ENCODE data around the gene HBQ1. TPM values are rescaled to one million over a fixed set of nuclear protein-coding genes. Genes with fewer than 3 reads are reported as not detected.
"Not testable (repeated sequence)": the region's sequence is repeated elsewhere in the genome, so short reads cannot be mapped to it uniquely, and the experiment has no call there.

Gene HBQ1
- total RNA-seq, 4 donors from 2014 or later: not detected

- Histone ChIP-seq H3K4me3 (no peak overlapping the region), H3K9me3 (no peaks in the 10 kb centered on the region), H3K27ac (no peak overlapping the region), H3K27me3 (peaks cover 79% of the 10 kb centered on the region), H3K4me1 (peaks cover 0 to 12% (median 9%) of the 10 kb centered on the region in 4 donors), H3K36me3 (no peaks in the 10 kb centered on the region)
- 17 to 22% methylated on average over 3 to 8 of the region's 8 CpGs for WGBS, 2 donors (ENCODE audit: low coverage in 1 of 2)
- TF ChIP-seq POLR2AphosphoS5 (IDR thresholded peaks at IDR 0.05): no peak
- no peak for TF ChIP-seq POLR2A (IDR thresholded peaks at IDR 0.05)
- TF ChIP-seq EP300 (IDR thresholded peaks at IDR 0.05; ENCODE audit: low read depth): no peak
- TF ChIP-seq, protein P1, sequence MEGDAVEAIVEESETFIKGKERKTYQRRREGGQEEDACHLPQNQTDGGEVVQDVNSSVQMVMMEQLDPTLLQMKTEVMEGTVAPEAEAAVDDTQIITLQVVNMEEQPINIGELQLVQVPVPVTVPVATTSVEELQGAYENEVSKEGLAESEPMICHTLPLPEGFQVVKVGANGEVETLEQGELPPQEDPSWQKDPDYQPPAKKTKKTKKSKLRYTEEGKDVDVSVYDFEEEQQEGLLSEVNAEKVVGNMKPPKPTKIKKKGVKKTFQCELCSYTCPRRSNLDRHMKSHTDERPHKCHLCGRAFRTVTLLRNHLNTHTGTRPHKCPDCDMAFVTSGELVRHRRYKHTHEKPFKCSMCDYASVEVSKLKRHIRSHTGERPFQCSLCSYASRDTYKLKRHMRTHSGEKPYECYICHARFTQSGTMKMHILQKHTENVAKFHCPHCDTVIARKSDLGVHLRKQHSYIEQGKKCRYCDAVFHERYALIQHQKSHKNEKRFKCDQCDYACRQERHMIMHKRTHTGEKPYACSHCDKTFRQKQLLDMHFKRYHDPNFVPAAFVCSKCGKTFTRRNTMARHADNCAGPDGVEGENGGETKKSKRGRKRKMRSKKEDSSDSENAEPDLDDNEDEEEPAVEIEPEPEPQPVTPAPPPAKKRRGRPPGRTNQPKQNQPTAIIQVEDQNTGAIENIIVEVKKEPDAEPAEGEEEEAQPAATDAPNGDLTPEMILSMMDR (IDR thresholded peaks at IDR 0.05): no peak
- DNase-seq: no peak
- in situ Hi-C loops (cut with MboI; ENCODE audit: low pct_ligation_motif_present in 1 of 4, low pct_unique_long_range_greater_than_20kb in 1 of 4, low sequenced_read_pairs in 3 of 4) (no loop called here), intact Hi-C loops (cut with DNase I; ENCODE audit: low total_unique reads) (loop anchor here (1.0 kb wide), 1 partner anchor 30 kb away; no protein-coding TSS in a partner anchor)
Measured at GRCh38 chr16:175011-175949, 5.0 kb upstream of the HBQ1 start.

DNA sequence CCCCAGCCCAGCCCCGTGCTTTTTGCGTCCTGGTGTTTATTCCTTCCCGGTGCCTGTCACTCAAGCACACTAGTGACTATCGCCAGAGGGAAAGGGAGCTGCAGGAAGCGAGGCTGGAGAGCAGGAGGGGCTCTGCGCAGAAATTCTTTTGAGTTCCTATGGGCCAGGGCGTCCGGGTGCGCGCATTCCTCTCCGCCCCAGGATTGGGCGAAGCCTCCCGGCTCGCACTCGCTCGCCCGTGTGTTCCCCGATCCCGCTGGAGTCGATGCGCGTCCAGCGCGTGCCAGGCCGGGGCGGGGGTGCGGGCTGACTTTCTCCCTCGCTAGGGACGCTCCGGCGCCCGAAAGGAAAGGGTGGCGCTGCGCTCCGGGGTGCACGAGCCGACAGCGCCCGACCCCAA is 4.3 kb upstream of the HBQ1 start:
- intact Hi-C loops (cut with DNase I; ENCODE audit: low total_unique reads); H3K27ac ChIP-seq; DNase-seq; in situ Hi-C loops (cut with MboI; ENCODE audit: low pct_ligation_motif_present in 1 of 4, low pct_unique_long_range_greater_than_20kb in 1 of 4, low sequenced_read_pairs in 3 of 4); H3K9me3 ChIP-seq; H3K36me3 ChIP-seq; H3K4me3 ChIP-seq: not testable (repeated sequence)
- Histone ChIP-seq H3K4me1 (peaks cover 7 to 19% (median 16%) of the 10 kb centered on the region in 4 donors), H3K27me3 (peaks cover 79% of the 10 kb centered on the region)
- no CpG with 5 or more reads among the region's 39 CpGs for WGBS, 2 donors (ENCODE audit: low coverage in 1 of 2)

- in situ Hi-C loops (cut with MboI; ENCODE audit: low pct_ligation_motif_present in 1 of 4, low pct_unique_long_range_greater_than_20kb in 1 of 4, low sequenced_read_pairs in 3 of 4); H3K36me3 ChIP-seq; DNase-seq; H3K4me3 ChIP-seq; H3K27ac ChIP-seq; intact Hi-C loops (cut with DNase I; ENCODE audit: low total_unique reads); H3K9me3 ChIP-seq: not testable (repeated sequence)
- Histone ChIP-seq H3K27me3 (peaks cover 76% of the 10 kb centered on the region), H3K4me1 (peaks cover 12 to 26% (median 20%) of the 10 kb centered on the region in 4 donors)
- 16% methylated on average over 21 of the region's 88 CpGs; no CpG with 5 or more reads in 1 of the 2 donors for WGBS, 2 donors (ENCODE audit: low coverage in 1 of 2)
Measured at GRCh38 chr16:176477-177382, 3.5 kb upstream of the HBQ1 start, which contains the start of gene HBA1. TSS of gene HBA1 (plus strand) at chr16:176680. CDS start at chr16:176717, 37 bp downstream.

DNA sequence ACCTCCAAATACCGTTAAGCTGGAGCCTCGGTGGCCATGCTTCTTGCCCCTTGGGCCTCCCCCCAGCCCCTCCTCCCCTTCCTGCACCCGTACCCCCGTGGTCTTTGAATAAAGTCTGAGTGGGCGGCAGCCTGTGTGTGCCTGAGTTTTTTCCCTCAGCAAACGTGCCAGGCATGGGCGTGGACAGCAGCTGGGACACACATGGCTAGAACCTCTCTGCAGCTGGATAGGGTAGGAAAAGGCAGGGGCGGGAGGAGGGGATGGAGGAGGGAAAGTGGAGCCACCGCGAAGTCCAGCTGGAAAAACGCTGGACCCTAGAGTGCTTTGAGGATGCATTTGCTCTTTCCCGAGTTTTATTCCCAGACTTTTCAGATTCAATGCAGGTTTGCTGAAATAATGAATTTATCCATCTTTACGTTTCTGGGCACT is 2.9 kb upstream of the HBQ1 start:
- Histone ChIP-seq H3K4me1 (peaks cover 12 to 27% (median 20%) of the 10 kb centered on the region in 4 donors), H3K36me3 (no peaks in the 10 kb centered on the region), H3K27me3 (peaks cover 72% of the 10 kb centered on the region), H3K4me3 (no peak overlapping the region), H3K9me3 (no peaks in the 10 kb centered on the region), H3K27ac (no peak overlapping the region)
- DNase-seq: no peak
- 5% methylated on average over 13 of the region's 13 CpGs; no CpG with 5 or more reads in 1 of the 2 donors for WGBS, 2 donors (ENCODE audit: low coverage in 1 of 2)
- TF ChIP-seq POLR2AphosphoS5 (IDR thresholded peaks at IDR 0.05): no peak
- TF ChIP-seq, protein P1 (IDR thresholded peaks at IDR 0.05): no peak
- intact Hi-C loops (cut with DNase I; ENCODE audit: low total_unique reads) (no loop called here), in situ Hi-C loops (cut with MboI; ENCODE audit: low pct_ligation_motif_present in 1 of 4, low pct_unique_long_range_greater_than_20kb in 1 of 4, low sequenced_read_pairs in 3 of 4) (no loop called here)
